Measurements from ENCODE around the gene PARP11.

DNA sequence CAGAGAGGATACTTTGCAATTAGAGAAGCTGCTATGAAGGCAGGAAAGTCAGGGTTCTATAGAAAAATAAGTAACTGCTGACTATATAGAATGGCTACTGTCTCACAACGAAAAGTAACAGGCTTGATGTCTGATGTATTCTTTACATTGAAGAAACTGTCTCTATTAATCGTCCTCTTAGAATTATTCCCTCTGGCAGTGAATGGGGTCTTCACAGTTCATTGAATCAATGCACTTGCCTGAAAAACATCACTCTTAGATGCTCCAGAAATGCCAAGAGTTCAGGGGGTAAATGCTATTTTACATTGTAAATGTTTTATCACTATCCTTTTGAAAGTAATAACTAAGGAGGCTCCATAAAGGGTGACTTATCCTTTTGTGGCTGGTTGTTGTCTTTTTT, 82.6 kb downstream of the PARP11 start:
- TF ChIP-seq, protein P1, sequence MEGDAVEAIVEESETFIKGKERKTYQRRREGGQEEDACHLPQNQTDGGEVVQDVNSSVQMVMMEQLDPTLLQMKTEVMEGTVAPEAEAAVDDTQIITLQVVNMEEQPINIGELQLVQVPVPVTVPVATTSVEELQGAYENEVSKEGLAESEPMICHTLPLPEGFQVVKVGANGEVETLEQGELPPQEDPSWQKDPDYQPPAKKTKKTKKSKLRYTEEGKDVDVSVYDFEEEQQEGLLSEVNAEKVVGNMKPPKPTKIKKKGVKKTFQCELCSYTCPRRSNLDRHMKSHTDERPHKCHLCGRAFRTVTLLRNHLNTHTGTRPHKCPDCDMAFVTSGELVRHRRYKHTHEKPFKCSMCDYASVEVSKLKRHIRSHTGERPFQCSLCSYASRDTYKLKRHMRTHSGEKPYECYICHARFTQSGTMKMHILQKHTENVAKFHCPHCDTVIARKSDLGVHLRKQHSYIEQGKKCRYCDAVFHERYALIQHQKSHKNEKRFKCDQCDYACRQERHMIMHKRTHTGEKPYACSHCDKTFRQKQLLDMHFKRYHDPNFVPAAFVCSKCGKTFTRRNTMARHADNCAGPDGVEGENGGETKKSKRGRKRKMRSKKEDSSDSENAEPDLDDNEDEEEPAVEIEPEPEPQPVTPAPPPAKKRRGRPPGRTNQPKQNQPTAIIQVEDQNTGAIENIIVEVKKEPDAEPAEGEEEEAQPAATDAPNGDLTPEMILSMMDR (IDR thresholded peaks at IDR 0.05; ENCODE audit: low read depth, low read length): no peak
- TF ChIP-seq EZH2phosphoT487 (IDR thresholded peaks at IDR 0.05; ENCODE audit: low read depth): no peak
